DND-41 (cell line): ENCODE measurements around the gene SLC4A5.

Experiments
- ATAC-seq: fragments of 200-7000 bp; cut with Tn5 transposase; 3 replicates; pipeline ENCODE4 v1.9.1; 2021; ENCODE audit warnings: low read depth; ENCODE audit not compliant: insufficient read depth
- DNase-seq: peaks from one replicate; pipeline ENCODE4 v3.0.0-alpha.2; 2020
- H2AFZ ChIP-seq: 2 replicates; pipeline ENCODE4 v1.6.0; 2012; ENCODE audit warnings: low read depth, low read length
- H3K27ac ChIP-seq: 2 replicates; pipeline ENCODE4 v1.5.1; 2012; ENCODE audit warnings: low read length, inconsistent platforms
- H3K27me3 ChIP-seq: fragments of 200-600 bp; sonication (generic); 2 replicates; pipeline ENCODE4 v1.6.0; 2012; ENCODE audit warnings: low read length, mild to moderate bottlenecking, inconsistent platforms; ENCODE audit not compliant: insufficient read depth, poor library complexity
- H3K36me3 ChIP-seq: 2 replicates; pipeline ENCODE4 v1.5.1; 2012; ENCODE audit warnings: low read length, inconsistent platforms; ENCODE audit not compliant: insufficient read depth
- H3K4me1 ChIP-seq: 2 replicates; pipeline ENCODE4 v1.5.1; 2012; ENCODE audit warnings: mild to moderate bottlenecking, low read length; ENCODE audit not compliant: insufficient read depth
- H3K4me2 ChIP-seq: 2 replicates; pipeline ENCODE4 v1.6.0; 2012; ENCODE audit warnings: mild to moderate bottlenecking, moderate library complexity, low read length, inconsistent platforms; ENCODE audit not compliant: insufficient read depth
- H3K4me3 ChIP-seq, 2 experiments: fragments of 200-600 bp in 1 of 2; shearing (Covaris generic) in 1 of 2; 2 replicates each; pipeline ENCODE4 v1.5.1; 2012 to 2016; ENCODE audit warnings: inconsistent platforms in 2 of 2, low read length in 2 of 2, mild to moderate bottlenecking in 2 of 2, low read depth in 1 of 2, moderate library complexity in 1 of 2
- H3K79me2 ChIP-seq: 2 replicates; pipeline ENCODE4 v1.6.0; 2012; ENCODE audit warnings: low read length, inconsistent platforms; ENCODE audit not compliant: insufficient read depth
- H3K9ac ChIP-seq: 2 replicates; pipeline ENCODE4 v1.6.0; 2012; ENCODE audit warnings: low read depth, mild to moderate bottlenecking, inconsistent platforms, low read length, moderate library complexity
- H3K9me3 ChIP-seq: 2 replicates; pipeline ENCODE4 v1.5.1; 2012; ENCODE audit warnings: low read length, moderate library complexity, mild to moderate bottlenecking, inconsistent platforms; ENCODE audit not compliant: insufficient read depth, severe bottlenecking
- H4K20me1 ChIP-seq: 2 replicates; pipeline ENCODE4 v1.6.0; 2012; ENCODE audit warnings: low read length; ENCODE audit not compliant: insufficient read depth
- EZH2 ChIP-seq: IDR thresholded peaks from 3 replicates; pipeline ENCODE4 v1.6.1; 2012; ENCODE audit warnings: borderline replicate concordance, low read depth, mild to moderate bottlenecking, moderate library complexity, low read length, inconsistent platforms; ENCODE audit not compliant: severe bottlenecking
- TF ChIP-seq, protein P1 (sequence below): IDR thresholded peaks from 2 replicates; pipeline ENCODE4 v1.5.1; 2012; ENCODE audit warnings: borderline replicate concordance, low read length, moderate library complexity, mild to moderate bottlenecking; ENCODE audit not compliant: poor library complexity, severe bottlenecking; ENCODE audit errors: extremely low read depth

Gene SLC4A5

DNA sequence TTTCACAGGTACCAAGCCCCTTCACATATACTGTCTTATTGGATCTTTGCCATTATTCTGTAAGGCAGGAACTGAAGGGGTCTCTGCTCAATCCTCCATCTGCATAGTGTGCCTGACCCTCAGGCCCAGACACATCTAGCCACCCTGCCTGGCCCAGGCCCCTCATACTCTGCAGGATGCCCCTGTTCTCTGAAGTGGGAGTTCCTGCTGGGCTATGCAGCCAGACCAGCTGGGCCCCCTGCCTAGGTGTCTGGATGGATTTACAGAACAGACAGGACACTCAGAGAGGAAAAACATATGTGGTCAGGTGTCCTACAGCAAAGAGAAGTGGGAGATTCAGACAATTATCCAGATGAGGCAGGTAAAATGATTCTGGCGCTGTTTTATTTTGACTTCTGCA, 42.0 kb downstream of the SLC4A5 start:
- H3K9ac ChIP-seq: no peak overlapping the region
- ATAC-seq: no peak
- H3K4me3 ChIP-seq: no peak overlapping the region
- H3K27me3 ChIP-seq: peaks cover 5% of the 10 kb centered on the region
- no peak overlapping the region for H3K27ac ChIP-seq
- no peaks in the 10 kb centered on the region for H3K36me3 ChIP-seq
- no peak overlapping the region for H3K4me2 ChIP-seq
- no peaks in the 10 kb centered on the region for H3K4me1 ChIP-seq
- H3K79me2 ChIP-seq: no peaks in the 10 kb centered on the region
- DNase-seq: no peak
- H2AFZ ChIP-seq: no peak overlapping the region
- H3K9me3 ChIP-seq: no peaks in the 10 kb centered on the region
- H4K20me1 ChIP-seq: no peaks in the 10 kb centered on the region
- TF ChIP-seq, protein P1, sequence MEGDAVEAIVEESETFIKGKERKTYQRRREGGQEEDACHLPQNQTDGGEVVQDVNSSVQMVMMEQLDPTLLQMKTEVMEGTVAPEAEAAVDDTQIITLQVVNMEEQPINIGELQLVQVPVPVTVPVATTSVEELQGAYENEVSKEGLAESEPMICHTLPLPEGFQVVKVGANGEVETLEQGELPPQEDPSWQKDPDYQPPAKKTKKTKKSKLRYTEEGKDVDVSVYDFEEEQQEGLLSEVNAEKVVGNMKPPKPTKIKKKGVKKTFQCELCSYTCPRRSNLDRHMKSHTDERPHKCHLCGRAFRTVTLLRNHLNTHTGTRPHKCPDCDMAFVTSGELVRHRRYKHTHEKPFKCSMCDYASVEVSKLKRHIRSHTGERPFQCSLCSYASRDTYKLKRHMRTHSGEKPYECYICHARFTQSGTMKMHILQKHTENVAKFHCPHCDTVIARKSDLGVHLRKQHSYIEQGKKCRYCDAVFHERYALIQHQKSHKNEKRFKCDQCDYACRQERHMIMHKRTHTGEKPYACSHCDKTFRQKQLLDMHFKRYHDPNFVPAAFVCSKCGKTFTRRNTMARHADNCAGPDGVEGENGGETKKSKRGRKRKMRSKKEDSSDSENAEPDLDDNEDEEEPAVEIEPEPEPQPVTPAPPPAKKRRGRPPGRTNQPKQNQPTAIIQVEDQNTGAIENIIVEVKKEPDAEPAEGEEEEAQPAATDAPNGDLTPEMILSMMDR: no peak
- no peak for TF ChIP-seq EZH2

DNA sequence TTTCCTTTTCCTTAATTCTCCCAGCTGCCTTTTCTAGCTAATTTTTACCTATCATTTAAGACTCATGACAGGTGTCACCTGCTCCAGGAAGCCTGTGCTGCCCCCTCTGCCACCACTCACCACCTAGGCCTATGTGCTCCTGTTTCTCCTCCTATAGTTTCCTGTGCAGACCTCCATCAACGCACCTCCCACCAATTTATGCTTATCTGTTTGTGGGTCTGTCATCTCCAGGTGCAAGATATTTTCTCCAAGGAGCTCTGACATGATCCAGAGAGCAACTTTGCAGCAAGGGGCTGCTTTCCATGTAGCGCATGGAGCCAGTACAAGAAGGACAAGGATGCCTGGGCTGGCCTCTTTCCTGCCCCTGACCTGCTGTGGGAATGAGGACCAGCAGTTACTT, 42.7 kb downstream of the SLC4A5 start:
- Histone ChIP-seq H3K9me3 (no peaks in the 10 kb centered on the region), H4K20me1 (no peaks in the 10 kb centered on the region), H2AFZ (no peak overlapping the region)

DNA sequence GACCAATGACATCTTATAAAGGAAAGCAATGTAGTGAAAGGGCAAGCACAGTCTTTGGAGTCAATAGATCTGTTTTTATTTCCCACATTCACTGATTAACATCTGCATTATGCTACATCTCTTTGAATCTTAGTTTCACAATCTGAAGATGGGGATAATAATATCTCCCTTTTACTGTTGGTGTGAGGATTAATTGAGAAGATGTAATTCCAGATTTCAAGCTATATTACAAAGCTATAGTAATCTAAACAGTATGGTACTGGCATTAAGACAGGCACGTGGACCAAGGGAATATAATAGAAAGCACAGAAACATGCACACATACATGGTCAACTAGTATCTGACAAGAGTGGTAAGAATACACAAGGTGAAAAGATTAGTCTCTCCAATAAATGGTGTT, 45.3 kb downstream of the SLC4A5 start:
- no peak for TF ChIP-seq EZH2
- TF ChIP-seq, protein P1: no peak
- no peak overlapping the region for H3K9ac ChIP-seq
- H3K9me3 ChIP-seq: no peaks in the 10 kb centered on the region
- ATAC-seq: no peak
- peaks cover 5% of the 10 kb centered on the region for H3K27me3 ChIP-seq
- H3K4me1 ChIP-seq: no peaks in the 10 kb centered on the region
- no peak overlapping the region for H3K27ac ChIP-seq
- no peaks in the 10 kb centered on the region for H3K79me2 ChIP-seq
- no peaks in the 10 kb centered on the region for H4K20me1 ChIP-seq
- H3K4me2 ChIP-seq: no peak overlapping the region
- DNase-seq: no peak
- no peak overlapping the region for H3K4me3 ChIP-seq
- H2AFZ ChIP-seq: no peak overlapping the region
- no peaks in the 10 kb centered on the region for H3K36me3 ChIP-seq

More for the DNA sequence above, 42.7 kb downstream of the SLC4A5 start:
- no peaks in the 10 kb centered on the region for H3K79me2 ChIP-seq
- no peak overlapping the region for H3K4me2 ChIP-seq
- H3K36me3 ChIP-seq: no peaks in the 10 kb centered on the region
- H3K4me3 ChIP-seq: no peak overlapping the region
- no peak for DNase-seq
- peaks cover 5% of the 10 kb centered on the region for H3K27me3 ChIP-seq
- TF ChIP-seq EZH2: no peak
- TF ChIP-seq, protein P1: no peak
- H3K27ac ChIP-seq: no peak overlapping the region
- H3K4me1 ChIP-seq: no peaks in the 10 kb centered on the region
- no peak overlapping the region for H3K9ac ChIP-seq
- no peak for ATAC-seq

DNA sequence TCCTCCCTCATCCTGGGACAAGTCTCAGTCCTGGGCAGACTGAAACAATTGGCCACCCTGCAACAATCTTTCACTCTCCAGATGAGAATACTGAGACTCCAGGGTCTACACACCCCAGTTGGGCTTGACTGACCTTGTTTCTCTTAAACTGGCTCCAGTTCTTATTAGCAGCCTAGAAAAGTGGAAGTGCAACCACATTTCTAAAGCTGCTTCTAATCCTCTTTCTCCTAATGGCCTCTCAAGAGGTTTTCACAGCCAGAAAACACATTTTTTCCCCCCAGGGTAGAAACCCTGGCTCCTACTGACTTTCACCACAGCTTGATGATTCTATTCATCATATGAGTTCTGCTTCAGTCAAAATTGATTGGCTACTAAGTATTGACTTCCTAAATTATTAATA, 45.8 kb downstream of the SLC4A5 start:
- Histone ChIP-seq H3K9ac (no peak overlapping the region), H3K79me2 (no peaks in the 10 kb centered on the region), H3K9me3 (no peaks in the 10 kb centered on the region), H3K4me3 (no peak overlapping the region), H4K20me1 (no peaks in the 10 kb centered on the region), H2AFZ (no peak overlapping the region), H3K4me2 (no peak overlapping the region), H3K27me3 (peaks cover 5% of the 10 kb centered on the region), H3K36me3 (no peaks in the 10 kb centered on the region), H3K4me1 (no peaks in the 10 kb centered on the region), H3K27ac (no peak overlapping the region)
- ATAC-seq: no peak
- TF ChIP-seq EZH2: no peak
- TF ChIP-seq, protein P1: no peak
- no peak for DNase-seq
